ENCODE results near the gene CCL2. TPM values are rescaled to one million over a fixed set of nuclear protein-coding genes. Genes with fewer than 3 reads are reported as not detected.

Gene CCL2
- 2.6 TPM in 1 of 2 replicates, not detected in the other for polyA plus RNA-seq

GRCh38 chr17:34254651-34255380 lies at the start of gene CCL2:
Gene CCL2, plus strand, starts transcription at chr17:34255285. Its CDS starts 65 bp downstream, at chr17:34255350.

GRCh38 chr17:34269969-34270368 lies 14.9 kb downstream of the CCL2 start, which contains the start of gene CCL7:
Gene CCL7, plus strand, starts transcription at chr17:34270221. Its CDS starts 70 bp downstream, at chr17:34270291.

GRCh38 chr17:34285286-34285792 lies 30.3 kb downstream of the CCL2 start, which contains the start of gene CCL11:
Gene CCL11, plus strand, starts transcription at chr17:34285742. Its CDS starts 67 bp downstream, at chr17:34285809.

Other genes with a start within 250 kb of the CCL2 start
- not detected in 2 replicates for gene CCL7, start 14.9 kb downstream of the CCL2 start, polyA plus RNA-seq
- not detected in 2 replicates for gene CCL11, start 30.5 kb downstream of the CCL2 start, polyA plus RNA-seq
- gene CCL8, start 64.2 kb downstream of the CCL2 start, polyA plus RNA-seq, result not detected in 2 replicates
- gene CCL13, start 101.2 kb downstream of the CCL2 start, polyA plus RNA-seq, result not detected in 2 replicates
- gene CCL1, start 107.9 kb downstream of the CCL2 start, polyA plus RNA-seq, result not detected in 2 replicates

Measured in Purkinje cell (primary cell).